Nephron progenitor cell (in vitro differentiated cells): Measurements from ENCODE around the gene CST6.

Experiments used
- DNase-seq: peaks from one replicate; pipeline ENCODE4 v3.0.0; 2021
- H3K27ac Mint-ChIP-seq: 2 replicates; pipeline ENCODE4 v1.8.0; 2021; ENCODE audit warnings: mild to moderate bottlenecking, moderate library complexity, mixed read lengths
- H3K27me3 Mint-ChIP-seq: 2 replicates; pipeline ENCODE4 v1.8.0; 2021; ENCODE audit warnings: mild to moderate bottlenecking, low read depth, mixed read lengths; ENCODE audit not compliant: poor library complexity
- H3K36me3 Mint-ChIP-seq: 2 replicates; pipeline ENCODE4 v1.8.0; 2021; ENCODE audit warnings: low read depth, mixed read lengths
- H3K4me1 Mint-ChIP-seq: 2 replicates; pipeline ENCODE4 v1.8.0; 2021; ENCODE audit warnings: mixed read lengths
- H3K4me3 Mint-ChIP-seq: 2 replicates; pipeline ENCODE4 v1.8.0; 2021; ENCODE audit warnings: mild to moderate bottlenecking, moderate library complexity, mixed read lengths
- H3K9me3 Mint-ChIP-seq: 2 replicates; pipeline ENCODE4 v1.8.0; 2021; ENCODE audit warnings: mild to moderate bottlenecking, moderate library complexity, mixed read lengths
- TF ChIP-seq, protein P1 (sequence below): fragments of 200-600 bp; sonication (generic); IDR thresholded peaks from 2 replicates; pipeline ENCODE4 v1.5.0; 2021; ENCODE audit warnings: antibody characterized with exemption

The CST6 gene

DNA sequence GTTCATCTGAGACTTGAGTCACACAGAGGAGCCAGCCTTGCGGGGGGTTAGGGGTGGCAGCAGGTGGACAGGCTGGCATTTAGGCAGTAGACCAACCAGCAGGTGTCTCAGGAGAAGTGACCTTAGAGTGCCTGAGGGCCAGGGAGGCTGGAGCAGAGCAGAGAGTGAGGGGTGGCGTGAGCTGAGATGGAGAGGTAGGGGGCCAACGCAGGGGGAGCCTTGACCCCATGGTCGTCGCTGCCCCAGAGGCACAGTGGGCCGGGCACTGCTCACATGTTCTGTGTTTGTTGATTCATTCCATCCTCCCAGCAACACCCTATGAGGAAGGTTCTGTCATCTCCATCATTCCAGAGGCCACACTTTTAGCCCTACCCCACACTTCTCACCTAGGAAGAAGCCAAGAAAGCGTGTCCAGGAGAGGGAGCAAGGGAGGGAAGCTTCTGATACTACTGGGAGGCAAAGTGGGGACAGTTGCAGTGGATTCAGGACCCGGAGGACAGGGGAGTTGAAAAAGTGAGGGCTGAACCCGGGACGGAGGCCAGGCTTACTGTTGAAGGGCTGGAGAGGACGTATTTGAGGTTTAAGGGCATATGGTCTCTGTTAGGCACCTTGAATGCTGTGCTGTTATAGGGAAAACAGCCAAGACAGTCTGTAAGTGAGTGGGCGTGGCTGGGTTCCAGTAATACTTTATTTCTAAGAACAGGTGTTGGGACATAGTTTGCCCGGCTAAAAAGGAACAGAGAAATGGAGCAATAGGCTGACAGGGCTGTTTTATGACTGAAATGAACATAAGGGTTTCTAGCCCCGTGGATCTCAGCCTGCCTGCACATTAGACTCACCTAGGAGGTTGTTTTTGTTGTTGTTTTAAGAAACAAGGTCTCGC, 43.0 kb upstream of the CST6 start:
- H3K4me1 Mint-ChIP-seq: peaks cover 21% of the 10 kb centered on the region
- peaks cover 63% of the 10 kb centered on the region for H3K36me3 Mint-ChIP-seq
- H3K4me3 Mint-ChIP-seq: no peak overlapping the region
- no peaks in the 10 kb centered on the region for H3K9me3 Mint-ChIP-seq
- TF ChIP-seq, protein P1, sequence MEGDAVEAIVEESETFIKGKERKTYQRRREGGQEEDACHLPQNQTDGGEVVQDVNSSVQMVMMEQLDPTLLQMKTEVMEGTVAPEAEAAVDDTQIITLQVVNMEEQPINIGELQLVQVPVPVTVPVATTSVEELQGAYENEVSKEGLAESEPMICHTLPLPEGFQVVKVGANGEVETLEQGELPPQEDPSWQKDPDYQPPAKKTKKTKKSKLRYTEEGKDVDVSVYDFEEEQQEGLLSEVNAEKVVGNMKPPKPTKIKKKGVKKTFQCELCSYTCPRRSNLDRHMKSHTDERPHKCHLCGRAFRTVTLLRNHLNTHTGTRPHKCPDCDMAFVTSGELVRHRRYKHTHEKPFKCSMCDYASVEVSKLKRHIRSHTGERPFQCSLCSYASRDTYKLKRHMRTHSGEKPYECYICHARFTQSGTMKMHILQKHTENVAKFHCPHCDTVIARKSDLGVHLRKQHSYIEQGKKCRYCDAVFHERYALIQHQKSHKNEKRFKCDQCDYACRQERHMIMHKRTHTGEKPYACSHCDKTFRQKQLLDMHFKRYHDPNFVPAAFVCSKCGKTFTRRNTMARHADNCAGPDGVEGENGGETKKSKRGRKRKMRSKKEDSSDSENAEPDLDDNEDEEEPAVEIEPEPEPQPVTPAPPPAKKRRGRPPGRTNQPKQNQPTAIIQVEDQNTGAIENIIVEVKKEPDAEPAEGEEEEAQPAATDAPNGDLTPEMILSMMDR: no peak
- H3K27ac Mint-ChIP-seq: peak overlapping the region; percentile 46
- H3K27me3 Mint-ChIP-seq: peaks cover 5% of the 10 kb centered on the region
- DNase-seq: no peak

- H3K27ac Mint-ChIP-seq: peak overlapping the region; percentile 53
- DNase-seq: no peak
- H3K27me3 Mint-ChIP-seq: peaks cover 5% of the 10 kb centered on the region
- TF ChIP-seq, protein P1: no peak
- H3K4me3 Mint-ChIP-seq: no peak overlapping the region
- peaks cover 17% of the 10 kb centered on the region for H3K4me1 Mint-ChIP-seq
- peaks cover 58% of the 10 kb centered on the region for H3K36me3 Mint-ChIP-seq
- H3K9me3 Mint-ChIP-seq: no peaks in the 10 kb centered on the region
Measured at GRCh38 chr11:65972116-65972515, 39.7 kb upstream of the CST6 start.

- Mint-ChIP-seq H3K4me3 (no peak overlapping the region), H3K27ac (no peak overlapping the region), H3K9me3 (no peaks in the 10 kb centered on the region), H3K27me3 (peaks cover 5% of the 10 kb centered on the region), H3K36me3 (peaks cover 50% of the 10 kb centered on the region), H3K4me1 (peaks cover 14% of the 10 kb centered on the region)
- TF ChIP-seq, protein P1: no peak
- DNase-seq: no peak
Measured at GRCh38 chr11:65973439-65974110, 38.2 kb upstream of the CST6 start.

- no peaks in the 10 kb centered on the region for H3K4me1 Mint-ChIP-seq
- TF ChIP-seq, protein P1: no peak
- H3K27me3 Mint-ChIP-seq: peaks cover 5% of the 10 kb centered on the region
- DNase-seq: no peak
- H3K4me3 Mint-ChIP-seq: no peak overlapping the region
- no peak overlapping the region for H3K27ac Mint-ChIP-seq
- H3K9me3 Mint-ChIP-seq: no peaks in the 10 kb centered on the region
- peaks cover 48% of the 10 kb centered on the region for H3K36me3 Mint-ChIP-seq
Measured at GRCh38 chr11:65975771-65976170, 36.0 kb upstream of the CST6 start.

- Mint-ChIP-seq H3K9me3 (no peaks in the 10 kb centered on the region), H3K4me3 (no peak overlapping the region), H3K27ac (no peak overlapping the region), H3K36me3 (peaks cover 46% of the 10 kb centered on the region), H3K27me3 (peaks cover 5% of the 10 kb centered on the region), H3K4me1 (no peaks in the 10 kb centered on the region)
- DNase-seq: no peak
- TF ChIP-seq, protein P1: no peak
Measured at GRCh38 chr11:65976216-65977176, 35.3 kb upstream of the CST6 start.
